Testis (tissue), 3 donors: ENCODE data around the gene COL11A2. TPM values are rescaled to one million over a fixed set of nuclear protein-coding genes. Genes with fewer than 3 reads are reported as not detected.

ENCODE experiments used
- DNase-seq: peaks from one replicate; pipeline ENCODE4 v3.0.0-alpha.2; 2019
- H3K27ac ChIP-seq, 2 donors: fragments of 200-600 bp; sonication (generic); one replicate each; pipeline ENCODE4 v1.5.1; 2019
- H3K27me3 ChIP-seq: fragments of 200-600 bp; sonication (generic); one replicate; pipeline ENCODE4 v1.5.1; 2019
- H3K36me3 ChIP-seq: fragments of 200-600 bp; sonication (generic); one replicate; pipeline ENCODE4 v1.5.1; 2017; ENCODE audit warnings: low read depth; ENCODE audit errors: missing control alignments
- H3K4me1 ChIP-seq: fragments of 200-600 bp; sonication (generic); one replicate; pipeline ENCODE4 v1.5.1; 2019
- H3K4me3 ChIP-seq, 2 donors: fragments of 200-600 bp; sonication (generic); one replicate each; pipeline ENCODE4 v1.5.1; 2017 to 2019
- H3K9me3 ChIP-seq: fragments of 200-600 bp; sonication (generic); one replicate; pipeline ENCODE4 v1.5.1; 2017
- POLR2A ChIP-seq: fragments of 450-650 bp; IDR thresholded peaks from one replicate; pipeline ENCODE4 v1.6.1; 2017; ENCODE audit warnings: antibody characterized with exemption, mild to moderate bottlenecking, moderate library complexity
- WGBS, 2 donors: methylation state at CpG; one replicate each; pipeline ENCODE4 v1.1.5; 2018; 5-methylcytosine and 5-hydroxymethylcytosine counted together
- intact Hi-C: fragments of 100-400 bp; cut with DNase I; formaldehyde crosslinking; loops from one replicate; pipeline ENCODE4 v1.15.1; 2023; ENCODE audit warnings: low total_unique reads
- polyA plus RNA-seq: library from polyadenylated mRNA; stranded (reverse); fragments of 350-450 nt; fragmentation: Illumina TruSeq; extraction: RNeasy Lipid Tissue Mini Kit (QIAGEN cat#74804); gene quantifications from one replicate; pipeline ENCODE4 v1.2.3, GENCODE V29; 2014; ENCODE audit warnings: low read depth, low replicate concordance; ENCODE audit not compliant: insufficient read depth
- total RNA-seq, 2 donors: library from RNA; depleted of rRNA; stranded (reverse); fragments of >200 nt; gene quantifications; one replicate each; pipeline ENCODE4 v1.2.3, GENCODE V29; 2016
- TF ChIP-seq, protein P1 (sequence below), 3 experiments: fragments of 450-650 bp in 2 of 3; fragments of 200-600 bp in 1 of 3; sonication (generic) in 1 of 3; IDR thresholded peaks; one replicate each; pipeline ENCODE4 v1.5.1; 2016 to 2019; ENCODE audit warnings: antibody characterized with exemption in 3 of 3, mild to moderate bottlenecking in 2 of 3, moderate library complexity in 1 of 3

Gene COL11A2
- total and polyA plus RNA-seq, 3 donors from 2014 or later, result 8.2 to 8.8 (median 8.6) TPM

DNA sequence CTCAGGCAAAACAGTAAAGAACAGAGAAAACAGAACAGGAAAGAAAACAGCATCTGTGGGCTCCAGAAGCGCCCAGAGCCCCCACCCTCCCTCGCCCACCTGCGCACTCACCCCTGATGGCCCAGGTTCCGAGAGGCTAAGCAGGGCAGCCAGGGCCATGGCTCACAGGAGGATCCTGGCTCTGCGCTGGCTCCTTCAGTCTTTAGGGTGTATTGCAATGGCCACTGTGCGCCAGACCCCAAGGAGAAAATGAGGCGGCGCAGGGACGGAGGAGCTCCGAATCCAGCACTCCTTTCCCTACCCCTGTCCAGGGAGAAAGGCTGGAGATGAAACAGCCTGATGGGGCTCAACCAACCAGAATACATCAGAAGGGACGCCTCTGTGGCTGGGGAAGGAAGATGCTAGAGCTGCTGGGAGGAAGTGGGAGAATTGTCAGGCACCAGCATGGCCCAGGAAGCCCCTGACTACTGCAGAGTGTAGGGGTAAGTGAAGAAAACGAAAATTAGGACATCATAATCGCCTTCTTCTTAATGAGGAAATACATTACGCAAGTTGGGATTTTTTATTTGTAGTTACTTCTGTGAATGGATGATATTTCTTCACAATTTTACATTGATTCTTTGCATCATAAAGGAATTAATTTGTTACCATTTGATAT is 49.0 kb downstream of the COL11A2 start:
- TF ChIP-seq POLR2A, result no peak
- TF ChIP-seq, protein P1, sequence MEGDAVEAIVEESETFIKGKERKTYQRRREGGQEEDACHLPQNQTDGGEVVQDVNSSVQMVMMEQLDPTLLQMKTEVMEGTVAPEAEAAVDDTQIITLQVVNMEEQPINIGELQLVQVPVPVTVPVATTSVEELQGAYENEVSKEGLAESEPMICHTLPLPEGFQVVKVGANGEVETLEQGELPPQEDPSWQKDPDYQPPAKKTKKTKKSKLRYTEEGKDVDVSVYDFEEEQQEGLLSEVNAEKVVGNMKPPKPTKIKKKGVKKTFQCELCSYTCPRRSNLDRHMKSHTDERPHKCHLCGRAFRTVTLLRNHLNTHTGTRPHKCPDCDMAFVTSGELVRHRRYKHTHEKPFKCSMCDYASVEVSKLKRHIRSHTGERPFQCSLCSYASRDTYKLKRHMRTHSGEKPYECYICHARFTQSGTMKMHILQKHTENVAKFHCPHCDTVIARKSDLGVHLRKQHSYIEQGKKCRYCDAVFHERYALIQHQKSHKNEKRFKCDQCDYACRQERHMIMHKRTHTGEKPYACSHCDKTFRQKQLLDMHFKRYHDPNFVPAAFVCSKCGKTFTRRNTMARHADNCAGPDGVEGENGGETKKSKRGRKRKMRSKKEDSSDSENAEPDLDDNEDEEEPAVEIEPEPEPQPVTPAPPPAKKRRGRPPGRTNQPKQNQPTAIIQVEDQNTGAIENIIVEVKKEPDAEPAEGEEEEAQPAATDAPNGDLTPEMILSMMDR (IDR thresholded peaks at IDR 0.05), result no peak
- H3K27ac ChIP-seq, result no peak overlapping the region
- H3K4me1 ChIP-seq, result no peaks in the 10 kb centered on the region
- H3K4me3 ChIP-seq, result no peak overlapping the region
- no peaks in the 10 kb centered on the region for H3K27me3 ChIP-seq
- H3K9me3 ChIP-seq, result no peaks in the 10 kb centered on the region
- intact Hi-C loops, result no loop called here
- 70 to 73% methylated on average over 14 of the region's 14 CpGs for WGBS, 2 donors
- H3K36me3 ChIP-seq, result no peaks in the 10 kb centered on the region
- no peak for DNase-seq

DNA sequence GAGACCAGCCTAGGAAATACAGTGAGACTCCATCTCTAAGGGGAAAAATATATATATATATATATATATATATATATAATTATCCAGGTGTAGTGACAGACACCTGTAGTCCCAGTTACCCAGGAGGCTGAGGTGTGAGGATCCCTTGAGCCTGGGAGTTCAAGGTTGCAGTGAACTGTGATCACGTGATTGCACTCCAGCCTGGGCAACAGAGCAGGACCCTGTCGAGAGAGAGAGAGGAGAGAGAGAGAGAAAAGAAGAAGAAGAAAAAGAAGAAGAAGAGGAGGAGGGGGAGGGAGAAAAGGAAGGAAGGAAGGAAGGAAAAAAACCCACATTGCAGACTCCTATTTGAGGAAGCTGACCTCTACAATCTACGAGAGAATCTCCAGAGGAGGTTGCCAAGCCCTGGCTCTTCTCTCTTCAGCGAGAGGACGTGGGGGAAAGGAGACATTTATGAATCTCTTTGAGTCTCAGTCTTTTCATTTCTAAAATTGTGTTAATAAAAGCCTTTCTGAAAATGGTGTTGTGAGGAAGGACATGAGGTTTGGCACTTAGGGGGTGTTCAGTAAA is 49.7 kb downstream of the COL11A2 start:
- no peaks in the 10 kb centered on the region for H3K27me3 ChIP-seq
- no peak for DNase-seq
- H3K27ac ChIP-seq, result no peak overlapping the region
- 64 to 72% methylated on average over 5 of the region's 5 CpGs for WGBS, 2 donors
- no peak for TF ChIP-seq POLR2A
- TF ChIP-seq, protein P1 (IDR thresholded peaks at IDR 0.05), result no peak
- H3K36me3 ChIP-seq, result no peaks in the 10 kb centered on the region
- H3K9me3 ChIP-seq, result no peaks in the 10 kb centered on the region
- H3K4me3 ChIP-seq, result no peak overlapping the region
- H3K4me1 ChIP-seq, result no peaks in the 10 kb centered on the region
- intact Hi-C loops, result no loop called here

GRCh38 chr6:33140556-33140955 is 51.7 kb downstream of the COL11A2 start:
- WGBS, 2 donors, result 87 to 90% methylated on average over 7 of the region's 7 CpGs
- intact Hi-C loops, result no loop called here
- no peaks in the 10 kb centered on the region for H3K27me3 ChIP-seq

DNA sequence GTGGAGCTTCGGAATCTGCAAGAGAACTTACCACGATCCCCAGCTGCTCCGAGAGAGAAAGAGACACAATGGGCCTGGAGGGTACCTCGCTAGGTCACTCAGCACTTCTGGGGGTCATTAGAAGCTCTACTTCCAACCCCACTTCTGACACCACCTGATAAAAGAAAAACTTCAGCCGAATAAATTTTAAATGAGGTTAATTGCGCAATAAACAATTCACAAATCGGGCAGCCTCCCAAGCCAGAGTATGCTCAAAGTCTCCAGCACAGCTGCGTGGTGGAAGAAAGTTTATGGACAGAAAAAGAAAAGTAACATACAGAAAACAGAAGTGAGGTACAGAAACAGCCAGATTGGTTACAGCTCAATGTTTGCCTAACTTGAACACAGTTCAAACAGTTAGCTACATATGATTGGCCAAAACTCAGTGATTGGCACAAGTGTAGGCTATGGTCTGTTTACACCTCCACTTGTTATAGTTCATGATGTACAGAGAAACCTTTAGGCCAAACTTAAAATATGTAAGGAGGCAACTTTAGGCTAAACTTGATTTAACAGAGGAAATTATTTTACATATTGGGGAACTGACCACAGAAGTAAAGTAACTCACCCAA is 52.6 kb downstream of the COL11A2 start:
- Histone ChIP-seq H3K9me3 (no peaks in the 10 kb centered on the region), H3K4me3 (no peak overlapping the region), H3K36me3 (no peaks in the 10 kb centered on the region), H3K27ac (no peak overlapping the region), H3K4me1 (no peaks in the 10 kb centered on the region), H3K27me3 (no peaks in the 10 kb centered on the region)
- no peak for TF ChIP-seq POLR2A
- TF ChIP-seq, protein P1 (IDR thresholded peaks at IDR 0.05), result no peak
- 78 to 82% methylated on average over 8 of the region's 8 CpGs for WGBS, 2 donors
- intact Hi-C loops, result no loop called here
- no peak for DNase-seq

More at GRCh38 chr6:33140556-33140955, 51.7 kb downstream of the COL11A2 start:
- TF ChIP-seq, protein P1 (IDR thresholded peaks at IDR 0.05), result no peak
- TF ChIP-seq POLR2A, result no peak
- H3K36me3 ChIP-seq, result no peaks in the 10 kb centered on the region
- H3K4me1 ChIP-seq, result no peaks in the 10 kb centered on the region
- no peaks in the 10 kb centered on the region for H3K9me3 ChIP-seq
- H3K27ac ChIP-seq, result no peak overlapping the region
- no peak for DNase-seq
- no peak overlapping the region for H3K4me3 ChIP-seq
